IMR-90 (cell line): Measurements from ENCODE around the gene AOX1. TPM values are rescaled to one million over a fixed set of nuclear protein-coding genes. Genes with fewer than 3 reads are reported as not detected.
A peak's percentile ranks its signal among the peaks of the same experiment; 100 is the strongest.

Experiments
- ATAC-seq: fragments of 200-7000 bp; cut with Tn5 transposase; 2 replicates; pipeline ENCODE4 v1.9.1; 2020; ENCODE audit warnings: low read depth, mild to moderate bottlenecking, moderate library complexity
- BruUV-seq: library from RNA; stranded (reverse); fragments of 400-500 nt; replicated peaks from 2 replicates; lab custom pipeline; 2021; lab: Mats Ljungman, UMichigan
- CTCF ChIA-PET: fragments of 300-600 bp; formaldehyde crosslinking; extraction: SDS; loops from one replicate; lab custom pipeline; 2021; ENCODE audit warnings: antibody characterized with exemption; lab: Yijun Ruan, JAX
- POLR2A ChIA-PET: fragments of 300-600 bp; sonication (Branson Sonifier 250); formaldehyde crosslinking; loops from one replicate; lab custom pipeline; 2022; ENCODE audit warnings: antibody characterized with exemption; ENCODE audit not compliant: unreplicated experiment; lab: Charles Lee
- DNase-seq: peaks from one replicate; pipeline ENCODE4 v3.0.0; 2013
- H2AFZ ChIP-seq: replicated peaks from 2 replicates; pipeline ENCODE3; 2013; ENCODE audit warnings: low read length, mild to moderate bottlenecking; ENCODE audit not compliant: poor library complexity
- H2AK5ac ChIP-seq: 2 replicates; pipeline ENCODE4 v1.6.1; 2013; ENCODE audit warnings: low read depth, low read length, inconsistent platforms
- H2AK9ac ChIP-seq: replicated peaks from 2 replicates; pipeline ENCODE3; 2013; ENCODE audit warnings: mild to moderate bottlenecking, low read depth, low read length, moderate library complexity; ENCODE audit not compliant: poor library complexity
- H2BK120ac ChIP-seq: 2 replicates; pipeline ENCODE4 v1.6.1; 2013; ENCODE audit warnings: low read depth, low read length, inconsistent platforms
- H2BK15ac ChIP-seq: 3 replicates; pipeline ENCODE4 v1.6.1; 2013; ENCODE audit warnings: low read depth, low read length, inconsistent platforms
- H2BK20ac ChIP-seq: 2 replicates; pipeline ENCODE4 v1.6.1; 2013; ENCODE audit warnings: low read depth, mild to moderate bottlenecking, inconsistent platforms, low read length, moderate library complexity
- H2BK5ac ChIP-seq: 2 replicates; pipeline ENCODE4 v1.6.1; 2013; ENCODE audit warnings: mild to moderate bottlenecking, low read depth, low read length, inconsistent platforms; ENCODE audit not compliant: poor library complexity, severe bottlenecking
- H3K14ac ChIP-seq: replicated peaks from 2 replicates; pipeline ENCODE4 v1.6.1; 2013; ENCODE audit warnings: low read depth, low read length, inconsistent platforms
- H3K18ac ChIP-seq: 2 replicates; pipeline ENCODE4 v1.6.1; 2013; ENCODE audit warnings: low read depth, low read length, control low read depth
- H3K23ac ChIP-seq: 2 replicates; pipeline ENCODE4 v1.6.1; 2013; ENCODE audit warnings: low read depth, low read length, inconsistent platforms
- H3K27ac ChIP-seq: 2 replicates; pipeline ENCODE4 v1.5.1; 2013; ENCODE audit warnings: mild to moderate bottlenecking, control low read depth, low read length; ENCODE audit not compliant: insufficient read depth
- H3K27me3 ChIP-seq: 2 replicates; pipeline ENCODE4 v1.6.1; 2013; ENCODE audit warnings: low read length; ENCODE audit not compliant: control insufficient read depth, insufficient read depth
- H3K36me3 ChIP-seq: 2 replicates; pipeline ENCODE4 v1.6.1; 2013; ENCODE audit warnings: low read length, mixed read lengths; ENCODE audit not compliant: control insufficient read depth, insufficient read depth
- H3K4ac ChIP-seq: 2 replicates; pipeline ENCODE4 v1.6.1; 2013; ENCODE audit warnings: low read depth, low read length, inconsistent platforms
- H3K4me1 ChIP-seq: 2 replicates; pipeline ENCODE4 v1.6.1; 2013; ENCODE audit warnings: low read length, mixed read lengths; ENCODE audit not compliant: control insufficient read depth, insufficient read depth
- H3K4me2 ChIP-seq: 2 replicates; pipeline ENCODE4 v1.6.1; 2013; ENCODE audit warnings: low read depth, mild to moderate bottlenecking, control low read depth, low read length, moderate library complexity
- H3K4me3 ChIP-seq: 2 replicates; pipeline ENCODE4 v1.5.1; 2013; ENCODE audit warnings: low read depth, mild to moderate bottlenecking, control low read depth, low read length, moderate library complexity; ENCODE audit not compliant: insufficient read depth
- H3K56ac ChIP-seq: 2 replicates; pipeline ENCODE4 v1.6.1; 2013; ENCODE audit warnings: low read length, inconsistent platforms; ENCODE audit not compliant: insufficient read depth; ENCODE audit errors: extremely low read depth
- H3K79me1 ChIP-seq, 2 experiments: 2 replicates each; pipeline ENCODE4 v1.6.1; 2013; ENCODE audit warnings: low read length in 2 of 2, inconsistent platforms in 1 of 2, low read depth in 1 of 2
- H3K9ac ChIP-seq: 2 replicates; pipeline ENCODE4 v1.6.1; 2013; ENCODE audit warnings: low read depth, low read length, control low read depth
- H3K9me1 ChIP-seq: 2 replicates; pipeline ENCODE4 v1.6.1; 2013; ENCODE audit warnings: low read length, inconsistent platforms; ENCODE audit not compliant: insufficient read depth
- H3K9me3 ChIP-seq: 2 replicates; pipeline ENCODE4 v1.6.1; 2013; ENCODE audit warnings: low read length; ENCODE audit not compliant: control insufficient read depth, insufficient read depth
- H4K20me1 ChIP-seq: 2 replicates; pipeline ENCODE4 v1.6.1; 2013; ENCODE audit warnings: low read length, inconsistent platforms; ENCODE audit not compliant: insufficient read depth
- H4K5ac ChIP-seq: 2 replicates; pipeline ENCODE4 v1.6.1; 2013; ENCODE audit warnings: mild to moderate bottlenecking, low read depth, low read length, control low read depth
- H4K8ac ChIP-seq, 2 experiments: 2 replicates each; pipeline ENCODE4 v1.6.1; 2013; ENCODE audit warnings: low read depth in 2 of 2, low read length in 2 of 2, control low read depth in 1 of 2, inconsistent platforms in 1 of 2
- H4K91ac ChIP-seq: 2 replicates; pipeline ENCODE4 v1.6.1; 2013; ENCODE audit warnings: low read depth, low read length, inconsistent platforms; ENCODE audit not compliant: insufficient read depth
- BHLHE40 ChIP-seq: fragments of 150-350 bp; IDR thresholded peaks from 2 replicates; pipeline ENCODE4 v1.6.1; 2016; ENCODE audit warnings: mild to moderate bottlenecking, low read depth, low read length
- CEBPB ChIP-seq: IDR thresholded peaks from 2 replicates; pipeline ENCODE4 v1.6.1; 2012; ENCODE audit warnings: low read depth, low read length, improper control_type of control experiment
- CHD1 ChIP-seq: IDR thresholded peaks from 2 replicates; pipeline ENCODE4 v1.6.1; 2012; ENCODE audit warnings: low read depth, low read length, improper control_type of control experiment
- FOS ChIP-seq: fragments of 150-350 bp; IDR thresholded peaks from 2 replicates; pipeline ENCODE4 v1.6.1; 2016; ENCODE audit warnings: low read depth, low read length
- MAFK ChIP-seq: IDR thresholded peaks from 2 replicates; pipeline ENCODE4 v1.6.1; 2012; ENCODE audit warnings: low read depth, low read length, improper control_type of control experiment
- MAZ ChIP-seq: IDR thresholded peaks from 2 replicates; pipeline ENCODE4 v1.6.1; 2012; ENCODE audit warnings: low read depth, mild to moderate bottlenecking, low read length, improper control_type of control experiment, moderate library complexity, borderline replicate concordance
- MXI1 ChIP-seq: IDR thresholded peaks from 2 replicates; pipeline ENCODE4 v1.6.1; 2012; ENCODE audit warnings: low read depth, mild to moderate bottlenecking, low read length, moderate library complexity, borderline replicate concordance
- NFE2L2 ChIP-seq: fragments of 150-350 bp; IDR thresholded peaks from 2 replicates; pipeline ENCODE4 v1.6.1; 2016; ENCODE audit warnings: low read depth, mild to moderate bottlenecking, low read length
- POLR2A ChIP-seq: IDR thresholded peaks from 2 replicates; pipeline ENCODE4 v1.6.1; 2012; ENCODE audit warnings: mild to moderate bottlenecking, low read depth, low read length
- RAD21 ChIP-seq: IDR thresholded peaks from 2 replicates; pipeline ENCODE4 v1.6.1; 2012; ENCODE audit warnings: low read length, improper control_type of control experiment
- RCOR1 ChIP-seq: IDR thresholded peaks from 2 replicates; pipeline ENCODE4 v1.6.1; 2012; ENCODE audit warnings: mild to moderate bottlenecking, low read length, improper control_type of control experiment; ENCODE audit not compliant: insufficient replicate concordance
- RFX5 ChIP-seq: IDR thresholded peaks from 2 replicates; pipeline ENCODE4 v1.8.0; 2012; ENCODE audit warnings: low read depth, mild to moderate bottlenecking, low read length, moderate library complexity
- SMC3 ChIP-seq: fragments of 150-350 bp; IDR thresholded peaks from 2 replicates; pipeline ENCODE4 v1.6.1; 2016; ENCODE audit warnings: low read depth, mild to moderate bottlenecking, antibody characterized with exemption, low read length, moderate library complexity
- WGBS, 2 experiments: methylation state at CpG; one replicate each; pipeline versions ENCODE4 v1.1.5 to v1.1.7; 2013; ENCODE audit warnings: missing lambda C conversion rate in 2 of 2; ENCODE audit not compliant: insufficient read length in 1 of 2; ENCODE audit errors: extremely low coverage in 2 of 2; 5-methylcytosine and 5-hydroxymethylcytosine counted together
- dilution Hi-C: fragments of 300-500 bp; cut with HindIII; formaldehyde crosslinking; loops from one replicate; pipeline ENCODE4 v1.14.3; 2018; ENCODE audit warnings: low sequenced_read_pairs; ENCODE audit not compliant: unreplicated experiment
- in situ Hi-C: fragments of 300-500 bp; cut with MboI; formaldehyde crosslinking; loops from 3 replicates; pipeline ENCODE4 v1.14.3; 2019; ENCODE audit warnings: low sequenced_read_pairs, inconsistent platforms, mixed read lengths
- intact Hi-C: fragments of 100-400 bp; cut with micrococcal nuclease; formaldehyde crosslinking; loops from 2 replicates; pipeline ENCODE4 v1.10.0; 2022
- polyA plus RNA-seq, 3 experiments: library from polyadenylated mRNA; depleted of rRNA; stranded (reverse); fragments of >200 nt; gene quantifications; 2 replicates each; pipeline ENCODE4 v1.2.3, GENCODE V29; 2012; ENCODE audit warnings: low replicate concordance in 1 of 3
- total RNA-seq: library from RNA; depleted of rRNA; stranded (reverse); fragments of >200 nt; gene quantifications from 2 replicates; pipeline ENCODE4 v1.2.3, GENCODE V29; 2012
- TF ChIP-seq, protein P1 (sequence below): fragments of 150-350 bp; IDR thresholded peaks from 2 replicates; pipeline ENCODE4 v1.6.1; 2016; ENCODE audit warnings: low read depth, mild to moderate bottlenecking, low read length, moderate library complexity, borderline replicate concordance
- TF ChIP-seq, protein P2 (sequence below): conservative IDR thresholded peaks from 2 replicates; pipeline ENCODE4 v1.5.1; 2012; ENCODE audit warnings: mild to moderate bottlenecking, low read depth, low read length, improper control_type of control experiment

The AOX1 gene
- total and polyA plus RNA-seq, 2 of the 4 experiments (the other 2 are of a cell fraction), result 21.7 to 59.9 TPM

GRCh38 chr2:200713003-200713703, 127.3 kb downstream of the AOX1 start:
- POLR2A ChIA-PET, result no interaction called here
- Histone ChIP-seq H2BK120ac (peak overlapping the region; percentile 46), H3K9ac (peak overlapping the region; percentile 17), H2AK9ac (peak overlapping the region; percentile 66), H2AFZ (peak overlapping the region; percentile 92), H3K4ac (peak overlapping the region; percentile 42), H3K9me1 (peaks cover 5% of the 10 kb centered on the region; the same call in 1 of the 2 replicates), H2BK20ac (peak overlapping the region; percentile 83), H4K5ac (peak overlapping the region; percentile 92), H3K14ac (peak overlapping the region; percentile 79; the same call in 1 of the 2 replicates), H3K23ac (no peak overlapping the region; the same call in 1 of the 2 replicates), H3K18ac (peak overlapping the region; percentile 8), H4K91ac (peak overlapping the region; percentile 88; the same call in 1 of the 2 replicates), H3K27ac (peak overlapping the region; percentile 33), H2BK15ac (peak overlapping the region; percentile 37; the same call in 2 of the 3 replicates), H3K4me3 (peak overlapping the region; percentile 23), H3K27me3 (peaks cover under 1% of the 10 kb centered on the region; the same call in 1 of the 2 replicates), H3K4me1 (peaks cover 4% of the 10 kb centered on the region), H2AK5ac (peak overlapping the region; percentile 89; the same call in 1 of the 2 replicates), H3K56ac (peak overlapping the region; percentile 23; the same call in 1 of the 2 replicates), H3K79me1 (0 out of 4 replicates have a peak, but pooled peaks cover 0 to 3% of the 10 kb centered on the region in 2 experiments), H3K36me3 (no peaks in the 10 kb centered on the region), H3K9me3 (peaks cover 3% of the 10 kb centered on the region), H3K4me2 (peak overlapping the region; percentile 43), H4K8ac (peak overlapping the region; percentile 63 to 84), H2BK5ac (peak overlapping the region; percentile 56), H4K20me1 (no peaks in the 10 kb centered on the region)
- in situ Hi-C loops (no loop called here), dilution Hi-C loops (no loop called here), intact Hi-C loops (loop anchor here (1.0 to 2.0 kb wide), 4 partner anchors 22 to 176 kb away; partner anchors contain the start of genes BZW1, CLK1, NIF3L1 and PPIL3)
- CTCF ChIA-PET, result interaction anchor here (0.6 to 2.3 kb wide), 19 partner anchors 8 to 170 kb away, joined by 3 to 12 read pairs (median 4); no protein-coding TSS in a partner anchor
- peak; percentile 95 for DNase-seq
- peak; percentile 98 for ATAC-seq
- BruUV-seq, result no TSS peak
- WGBS, 2 experiments, result 0% methylated on average over 4 of the region's 17 CpGs; no CpG with 5 or more reads in 1 of the 2 experiments
- no peak for TF ChIP-seq MAZ
- peak; percentile 32; the same call in 1 of the 2 replicates for TF ChIP-seq MAFK
- TF ChIP-seq POLR2A, result peak; percentile 70; the same call in 1 of the 2 replicates
- TF ChIP-seq, protein P1, sequence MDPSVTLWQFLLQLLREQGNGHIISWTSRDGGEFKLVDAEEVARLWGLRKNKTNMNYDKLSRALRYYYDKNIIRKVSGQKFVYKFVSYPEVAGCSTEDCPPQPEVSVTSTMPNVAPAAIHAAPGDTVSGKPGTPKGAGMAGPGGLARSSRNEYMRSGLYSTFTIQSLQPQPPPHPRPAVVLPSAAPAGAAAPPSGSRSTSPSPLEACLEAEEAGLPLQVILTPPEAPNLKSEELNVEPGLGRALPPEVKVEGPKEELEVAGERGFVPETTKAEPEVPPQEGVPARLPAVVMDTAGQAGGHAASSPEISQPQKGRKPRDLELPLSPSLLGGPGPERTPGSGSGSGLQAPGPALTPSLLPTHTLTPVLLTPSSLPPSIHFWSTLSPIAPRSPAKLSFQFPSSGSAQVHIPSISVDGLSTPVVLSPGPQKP, result no peak
- no peak for TF ChIP-seq NFE2L2
- TF ChIP-seq MXI1, result no peak
- peak; percentile 39 for TF ChIP-seq RCOR1
- TF ChIP-seq, protein P2, sequence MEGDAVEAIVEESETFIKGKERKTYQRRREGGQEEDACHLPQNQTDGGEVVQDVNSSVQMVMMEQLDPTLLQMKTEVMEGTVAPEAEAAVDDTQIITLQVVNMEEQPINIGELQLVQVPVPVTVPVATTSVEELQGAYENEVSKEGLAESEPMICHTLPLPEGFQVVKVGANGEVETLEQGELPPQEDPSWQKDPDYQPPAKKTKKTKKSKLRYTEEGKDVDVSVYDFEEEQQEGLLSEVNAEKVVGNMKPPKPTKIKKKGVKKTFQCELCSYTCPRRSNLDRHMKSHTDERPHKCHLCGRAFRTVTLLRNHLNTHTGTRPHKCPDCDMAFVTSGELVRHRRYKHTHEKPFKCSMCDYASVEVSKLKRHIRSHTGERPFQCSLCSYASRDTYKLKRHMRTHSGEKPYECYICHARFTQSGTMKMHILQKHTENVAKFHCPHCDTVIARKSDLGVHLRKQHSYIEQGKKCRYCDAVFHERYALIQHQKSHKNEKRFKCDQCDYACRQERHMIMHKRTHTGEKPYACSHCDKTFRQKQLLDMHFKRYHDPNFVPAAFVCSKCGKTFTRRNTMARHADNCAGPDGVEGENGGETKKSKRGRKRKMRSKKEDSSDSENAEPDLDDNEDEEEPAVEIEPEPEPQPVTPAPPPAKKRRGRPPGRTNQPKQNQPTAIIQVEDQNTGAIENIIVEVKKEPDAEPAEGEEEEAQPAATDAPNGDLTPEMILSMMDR, result peak; percentile 94
- TF ChIP-seq BHLHE40, result peak; percentile 74
- peak; percentile 89 for TF ChIP-seq FOS
- peak; percentile 97 for TF ChIP-seq SMC3
- peak; percentile 44; the same call in 1 of the 2 replicates for TF ChIP-seq CEBPB
- peak; percentile 96 for TF ChIP-seq RAD21
- TF ChIP-seq RFX5, result no peak
- TF ChIP-seq CHD1, result no peak
